MM.1S (cell line): Measurements from ENCODE around the gene ZBTB32.

Experiments
- DNase-seq: peaks from one replicate; pipeline ENCODE4 v3.0.0-alpha.2; 2015
- H2AFZ ChIP-seq: fragments of 300-600 bp; sonication (generic); 2 replicates; pipeline ENCODE4 v1.6.0; 2016; ENCODE audit warnings: antibody characterized with exemption, low read length
- H3F3A ChIP-seq: fragments of 300-600 bp; sonication (generic); 2 replicates; pipeline ENCODE4 v1.6.1; 2016; ENCODE audit warnings: mild to moderate bottlenecking, antibody characterized with exemption, low read length, moderate library complexity, mixed read lengths; ENCODE audit not compliant: insufficient read depth
- H3K27ac ChIP-seq: fragments of 300-600 bp; sonication (generic); 2 replicates; pipeline ENCODE4 v1.5.1; 2016; ENCODE audit warnings: mild to moderate bottlenecking, low read length
- H3K27me3 ChIP-seq: fragments of 300-600 bp; sonication (generic); replicated peaks from 2 replicates; pipeline ENCODE4 v1.6.0; 2016; ENCODE audit warnings: low read length; ENCODE audit not compliant: insufficient read depth
- H3K36me3 ChIP-seq: fragments of 300-600 bp; sonication (generic); replicated peaks from 2 replicates; pipeline ENCODE4 v1.6.1; 2016; ENCODE audit warnings: mild to moderate bottlenecking, low read length, mixed read lengths; ENCODE audit not compliant: insufficient read depth
- H3K4me1 ChIP-seq: fragments of 300-600 bp; sonication (generic); 2 replicates; pipeline ENCODE4 v1.6.1; 2016; ENCODE audit warnings: low read length, mixed read lengths
- H3K4me2 ChIP-seq: fragments of 300-600 bp; sonication (generic); 2 replicates; pipeline ENCODE4 v1.6.0; 2016; ENCODE audit warnings: low read depth, low read length
- H3K4me3 ChIP-seq: fragments of 300-600 bp; sonication (generic); 2 replicates; pipeline ENCODE4 v1.5.1; 2016; ENCODE audit warnings: low read length, mixed read lengths
- H3K79me2 ChIP-seq: fragments of 300-600 bp; sonication (generic); 2 replicates; pipeline ENCODE4 v1.6.1; 2016; ENCODE audit warnings: mixed run types, low read length, mixed read lengths
- H3K9ac ChIP-seq: fragments of 300-600 bp; sonication (generic); 2 replicates; pipeline ENCODE4 v1.6.1; 2016; ENCODE audit warnings: low read length, mixed read lengths
- H3K9me2 ChIP-seq: fragments of 300-600 bp; sonication (generic); replicated peaks from 2 replicates; pipeline ENCODE4 v1.6.1; 2016; ENCODE audit warnings: mild to moderate bottlenecking, low read length, mixed read lengths; ENCODE audit not compliant: insufficient read depth
- H3K9me3 ChIP-seq: fragments of 300-600 bp; sonication (generic); replicated peaks from 2 replicates; pipeline ENCODE4 v1.6.1; 2016; ENCODE audit warnings: mild to moderate bottlenecking, low read length, mixed read lengths; ENCODE audit not compliant: insufficient read depth
- H4K20me1 ChIP-seq: fragments of 300-600 bp; sonication (generic); 2 replicates; pipeline ENCODE4 v1.6.1; 2016; ENCODE audit warnings: mild to moderate bottlenecking, low read length, moderate library complexity, mixed read lengths; ENCODE audit not compliant: insufficient read depth
- EZH2 ChIP-seq: fragments of 300-600 bp; sonication (generic); optimal IDR thresholded peaks from 2 replicates; pipeline ENCODE3; 2017; ENCODE audit warnings: low read depth, mild to moderate bottlenecking, antibody characterized with exemption, low read length, mixed read lengths
- EZH2phosphoT487 ChIP-seq: fragments of 300-600 bp; sonication (generic); IDR thresholded peaks from 2 replicates; pipeline ENCODE4 v1.6.1; 2018; ENCODE audit warnings: antibody characterized with exemption, low read length
- TF ChIP-seq, protein P1 (sequence below): fragments of 300-600 bp; sonication (generic); IDR thresholded peaks from 2 replicates; pipeline ENCODE4 v1.5.1; 2016; ENCODE audit warnings: antibody characterized with exemption, low read length, mixed read lengths

Gene ZBTB32

DNA sequence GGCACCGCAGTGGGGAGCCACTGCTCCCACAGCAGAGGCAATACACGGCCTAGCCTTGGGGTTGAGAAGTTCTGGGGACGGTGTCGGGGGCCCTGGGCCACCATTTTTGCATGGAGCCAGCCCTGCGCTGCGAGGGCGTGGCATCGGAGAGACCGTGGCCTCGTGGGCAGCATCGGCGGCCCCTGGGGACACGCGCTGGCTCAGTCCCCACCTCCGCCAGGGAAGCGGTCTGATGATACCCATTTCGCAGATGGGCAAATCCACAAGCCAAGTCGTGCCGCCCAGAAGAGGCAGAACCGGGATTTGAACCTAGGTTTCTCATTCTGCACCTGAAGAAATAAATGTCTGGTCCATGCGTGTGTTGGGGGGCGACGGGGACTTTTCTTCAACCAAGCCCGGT, 39.2 kb upstream of the ZBTB32 start:
- Histone ChIP-seq H3K27ac (no peak overlapping the region), H3K9me2 (no peaks in the 10 kb centered on the region), H3K36me3 (no peaks in the 10 kb centered on the region), H3K4me3 (no peak overlapping the region), H3K9ac (no peak overlapping the region), H3K4me2 (no peak overlapping the region), H3K9me3 (no peaks in the 10 kb centered on the region), H3K4me1 (no peaks in the 10 kb centered on the region), H3F3A (no peaks in the 10 kb centered on the region), H3K27me3 (peaks cover 21% of the 10 kb centered on the region), H3K79me2 (no peaks in the 10 kb centered on the region), H2AFZ (no peak overlapping the region), H4K20me1 (no peaks in the 10 kb centered on the region)
- no peak for DNase-seq
- TF ChIP-seq EZH2phosphoT487 (no peak), EZH2 (no peak)
- TF ChIP-seq, protein P1, sequence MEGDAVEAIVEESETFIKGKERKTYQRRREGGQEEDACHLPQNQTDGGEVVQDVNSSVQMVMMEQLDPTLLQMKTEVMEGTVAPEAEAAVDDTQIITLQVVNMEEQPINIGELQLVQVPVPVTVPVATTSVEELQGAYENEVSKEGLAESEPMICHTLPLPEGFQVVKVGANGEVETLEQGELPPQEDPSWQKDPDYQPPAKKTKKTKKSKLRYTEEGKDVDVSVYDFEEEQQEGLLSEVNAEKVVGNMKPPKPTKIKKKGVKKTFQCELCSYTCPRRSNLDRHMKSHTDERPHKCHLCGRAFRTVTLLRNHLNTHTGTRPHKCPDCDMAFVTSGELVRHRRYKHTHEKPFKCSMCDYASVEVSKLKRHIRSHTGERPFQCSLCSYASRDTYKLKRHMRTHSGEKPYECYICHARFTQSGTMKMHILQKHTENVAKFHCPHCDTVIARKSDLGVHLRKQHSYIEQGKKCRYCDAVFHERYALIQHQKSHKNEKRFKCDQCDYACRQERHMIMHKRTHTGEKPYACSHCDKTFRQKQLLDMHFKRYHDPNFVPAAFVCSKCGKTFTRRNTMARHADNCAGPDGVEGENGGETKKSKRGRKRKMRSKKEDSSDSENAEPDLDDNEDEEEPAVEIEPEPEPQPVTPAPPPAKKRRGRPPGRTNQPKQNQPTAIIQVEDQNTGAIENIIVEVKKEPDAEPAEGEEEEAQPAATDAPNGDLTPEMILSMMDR, result no peak

DNA sequence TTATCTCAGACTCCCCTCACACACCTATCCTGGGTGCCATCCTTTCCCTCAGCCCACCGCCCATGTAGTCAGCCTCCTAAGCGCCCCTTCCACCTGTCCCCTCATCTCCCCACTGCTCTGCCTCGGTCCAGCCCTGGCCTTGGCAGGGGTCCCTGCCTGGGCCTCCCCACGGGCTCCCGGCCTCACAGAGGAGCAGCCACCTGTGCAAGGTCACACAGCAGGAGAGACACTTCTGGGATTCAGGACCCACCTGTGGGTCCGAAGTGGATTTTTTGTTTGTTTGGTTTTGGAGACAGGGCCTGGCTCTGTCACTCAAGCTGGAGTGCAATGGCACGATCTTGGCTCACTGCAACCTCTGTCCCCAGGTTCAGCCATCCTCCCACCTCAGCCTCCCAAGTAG, 38.8 kb upstream of the ZBTB32 start:
- H3K9ac ChIP-seq, result no peak overlapping the region
- H3K27me3 ChIP-seq, result peaks cover 22% of the 10 kb centered on the region
- no peak for DNase-seq
- H3K4me1 ChIP-seq, result no peaks in the 10 kb centered on the region
- H3K79me2 ChIP-seq, result no peaks in the 10 kb centered on the region
- no peaks in the 10 kb centered on the region for H3K9me2 ChIP-seq
- TF ChIP-seq EZH2 (no peak), EZH2phosphoT487 (no peak)
- TF ChIP-seq, protein P1, result no peak
- H3K4me3 ChIP-seq, result no peak overlapping the region
- no peaks in the 10 kb centered on the region for H4K20me1 ChIP-seq
- H3K27ac ChIP-seq, result no peak overlapping the region
- H3K36me3 ChIP-seq, result no peaks in the 10 kb centered on the region
- H3K4me2 ChIP-seq, result no peak overlapping the region
- no peak overlapping the region for H2AFZ ChIP-seq
- H3K9me3 ChIP-seq, result no peaks in the 10 kb centered on the region
- H3F3A ChIP-seq, result no peaks in the 10 kb centered on the region

DNA sequence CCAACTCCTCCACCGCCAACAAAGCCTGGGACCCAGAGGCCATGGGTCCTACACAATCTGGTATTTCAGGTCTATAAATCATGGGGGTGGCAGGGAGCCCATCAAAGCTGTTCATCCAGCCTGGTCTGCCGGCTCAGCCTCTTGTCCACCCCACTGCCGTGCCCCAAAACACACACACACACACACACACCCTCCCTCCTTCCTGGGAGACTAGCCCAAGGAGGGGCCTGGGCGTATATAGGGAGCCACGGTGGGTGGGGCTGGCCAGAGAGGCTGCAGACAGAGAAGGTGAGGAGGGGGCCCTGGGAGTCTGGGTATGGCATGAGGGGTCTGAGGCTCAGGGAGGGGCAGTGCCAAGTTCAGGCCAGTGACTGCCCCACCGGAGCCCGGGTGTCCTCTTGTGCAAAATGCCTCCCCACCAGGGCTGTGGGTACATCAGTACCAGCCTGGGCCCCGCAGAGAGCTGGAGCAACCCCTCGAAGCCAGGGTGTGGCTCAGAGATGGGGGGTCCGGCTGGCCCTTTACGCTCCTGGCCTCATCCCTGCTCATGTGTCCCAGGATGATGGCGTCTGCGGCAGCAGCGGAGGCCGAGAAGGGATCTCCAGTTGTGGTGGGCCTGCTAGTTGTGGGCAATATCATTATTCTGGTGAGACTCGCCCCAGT, 38.0 kb upstream of the ZBTB32 start, which contains the start of gene UPK1A:
Gene UPK1A, plus strand, starts transcription at position 267 of the 663 bp plus-strand sequence. Its CDS starts 296 bp downstream, at position 563.
- no peaks in the 10 kb centered on the region for H3K4me1 ChIP-seq
- no peak for TF ChIP-seq EZH2phosphoT487
- TF ChIP-seq, protein P1, result no peak
- TF ChIP-seq EZH2, result no peak
- no peaks in the 10 kb centered on the region for H4K20me1 ChIP-seq
- H2AFZ ChIP-seq, result no peak within 1 kb of the TSS
- H3K27ac ChIP-seq, result no peak within 1 kb of the TSS
- H3K27me3 ChIP-seq, result peaks cover 28% of the 10 kb centered on the region
- no peak within 1 kb of the TSS for H3K4me3 ChIP-seq
- H3K79me2 ChIP-seq, result no peaks in the 10 kb centered on the region
- H3K9ac ChIP-seq, result no peak within 1 kb of the TSS
- H3K36me3 ChIP-seq, result no peaks in the 10 kb centered on the region
- no peaks in the 10 kb centered on the region for H3K9me3 ChIP-seq
- no peaks in the 10 kb centered on the region for H3K9me2 ChIP-seq
- DNase-seq, result no peak
- no peak within 1 kb of the TSS for H3K4me2 ChIP-seq
- H3F3A ChIP-seq, result no peaks in the 10 kb centered on the region
